K562 (cell line): ENCODE data around the gene STX11. TPM values are rescaled to one million over a fixed set of nuclear protein-coding genes. Genes with fewer than 3 reads are reported as not detected.

Source experiments
- CCNT2 ChIP-seq: IDR thresholded peaks from 2 replicates; pipeline ENCODE4 v1.6.1; 2011; ENCODE audit warnings: borderline replicate concordance, low read depth, mild to moderate bottlenecking, moderate library complexity, mixed read lengths, low read length; ENCODE audit not compliant: insufficient read length; ENCODE audit errors: extremely low read depth
- DIDO1 ChIP-seq: fragments of 450-650 bp; IDR thresholded peaks from 2 replicates; pipeline ENCODE4 v1.6.1; 2016; ENCODE audit warnings: low read depth, missing biosample characterization, missing genetic modification characterization
- HDGF ChIP-seq: fragments of 450-650 bp; IDR thresholded peaks from 2 replicates; pipeline ENCODE4 v1.6.1; 2016
- KAT2B ChIP-seq: IDR thresholded peaks from one replicate; pipeline ENCODE4 v1.6.1; 2012; ENCODE audit warnings: low read depth, mild to moderate bottlenecking, control low read depth, inconsistent platforms, low read length, moderate library complexity
- NFATC3 ChIP-seq: fragments of 450-650 bp; IDR thresholded peaks from 2 replicates; pipeline ENCODE4 v1.6.1; 2017; ENCODE audit warnings: mild to moderate bottlenecking
- PTBP1 ChIP-seq: fragments of 200-400 bp; formaldehyde crosslinking; IDR thresholded peaks from 2 replicates; pipeline ENCODE4 v1.6.1; 2017; ENCODE audit warnings: low read depth, low read length
- RB1 ChIP-seq: fragments of 450-650 bp; IDR thresholded peaks from 2 replicates; pipeline ENCODE4 v1.6.1; 2017; ENCODE audit warnings: low read depth, mild to moderate bottlenecking
- SRF ChIP-seq, 2 experiments: fragments of 250-450, 450-650 bp in 1 of 2; sonication (Bioruptor Pico) in 1 of 2; sonication (generic) in 1 of 2; formaldehyde crosslinking; IDR thresholded peaks; 2 replicates each; pipeline versions ENCODE4 v1.5.0 to v1.5.1; 2020 to 2022; ENCODE audit warnings: mild to moderate bottlenecking in 1 of 2, missing genetic modification reagents in 1 of 2
- ZBTB2 ChIP-seq: fragments of 450-650 bp; IDR thresholded peaks from 2 replicates; pipeline ENCODE4 v1.6.1; 2016; ENCODE audit warnings: antibody characterized with exemption
- ZBTB40 ChIP-seq, 2 experiments: fragments of 450-650 bp in 1 of 2; sonication (generic) in 1 of 2; formaldehyde crosslinking in 1 of 2; IDR thresholded peaks; 2 replicates each; pipeline versions ENCODE4 v1.7.1 to v1.9.0; 2016 to 2022; ENCODE audit warnings: inconsistent platforms in 1 of 2, mild to moderate bottlenecking in 1 of 2, missing genetic modification reagents in 1 of 2
- ZNF212 ChIP-seq: fragments of 450-650 bp; formaldehyde crosslinking; IDR thresholded peaks from 2 replicates; pipeline ENCODE4 v1.4.0; 2020; ENCODE audit warnings: mild to moderate bottlenecking
- ZNF609 ChIP-seq: sonication (generic); formaldehyde crosslinking; IDR thresholded peaks from 2 replicates; pipeline ENCODE4 v1.8.1; 2023; ENCODE audit warnings: missing genetic modification reagents, mild to moderate bottlenecking, borderline replicate concordance
- polyA plus RNA-seq, 8 experiments: library from polyadenylated mRNA; depleted of rRNA in 4 of 8; stranded (reverse) in 5 of 8; unstranded in 3 of 8; fragments of >200 nt; fragmentation: Nextera tagmentation in 2 of 8; fragmentation: Illumina TruSeq in 1 of 8; extraction: Ambion mirVana in 2 of 8; extraction: Trizol in 1 of 8; gene quantifications; 2 replicates each; pipeline versions ENCODE4 v1.2.1 to v1.2.3, GENCODE V29; 2011 to 2014; ENCODE audit warnings: inconsistent platforms in 1 of 8, missing spikeins in 1 of 8
- total RNA-seq, 7 experiments: library from RNA; depleted of rRNA in 6 of 7; stranded (reverse); fragments of >200 nt in 6 of 7; fragmentation: Illumina TruSeq in 2 of 7; extraction: Trizol in 2 of 7; gene quantifications; 2 replicates each; pipeline versions ENCODE4 v1.2.1 to v1.2.3, GENCODE V29; 2011 to 2021; ENCODE audit warnings: low replicate concordance in 1 of 7

Gene STX11
- total and polyA plus RNA-seq, 9 of the 15 experiments (the other 6 are each of a cell fraction or from before 2014, with no cell fraction given), result 0.06 to 0.73 (median 0.40) TPM

- TF ChIP-seq KAT2B (no peak), DIDO1 (tag) (no peak), RB1 (no peak), ZNF212 (CRISPR knock-in tag) (no peak), CCNT2 (no peak), SRF (CRISPR knock-in tag; IDR thresholded peaks at IDR 0.05) (no peak), ZNF609 (CRISPR knock-in tag) (no peak), NFATC3 (no peak), HDGF (peak; percentile 59; the same call in 1 of the 2 replicates), PTBP1 (no peak), ZBTB40 (IDR thresholded peaks at IDR 0.05) (no peak), ZBTB40 (CRISPR knock-in tag; IDR thresholded peaks at IDR 0.05) (peak; percentile 78; the same call in 1 of the 2 replicates), ZBTB2 (no peak)
Measured at GRCh38 chr6:144215402-144215931, 65.2 kb downstream of the STX11 start (continued).
